Renal cortical epithelial cell (primary cell): ENCODE results near the gene HNRNPC. TPM values are rescaled to one million over a fixed set of nuclear protein-coding genes. Genes with fewer than 3 reads are reported as not detected.
A peak's percentile ranks its signal among the peaks of the same experiment; 100 is the strongest.

ENCODE experiments used
- DNase-seq: peaks from one replicate; pipeline ENCODE4 v3.0.0-alpha.2; 2011; ENCODE audit warnings: low read depth
- total RNA-seq: library from RNA; depleted of rRNA; stranded (reverse); fragments of >200 nt; gene quantifications from 2 replicates; pipeline ENCODE4 v1.2.3, GENCODE V29; 2014

Gene HNRNPC
- total RNA-seq, 1 donor from 2014 or later: 524 TPM

DNA sequence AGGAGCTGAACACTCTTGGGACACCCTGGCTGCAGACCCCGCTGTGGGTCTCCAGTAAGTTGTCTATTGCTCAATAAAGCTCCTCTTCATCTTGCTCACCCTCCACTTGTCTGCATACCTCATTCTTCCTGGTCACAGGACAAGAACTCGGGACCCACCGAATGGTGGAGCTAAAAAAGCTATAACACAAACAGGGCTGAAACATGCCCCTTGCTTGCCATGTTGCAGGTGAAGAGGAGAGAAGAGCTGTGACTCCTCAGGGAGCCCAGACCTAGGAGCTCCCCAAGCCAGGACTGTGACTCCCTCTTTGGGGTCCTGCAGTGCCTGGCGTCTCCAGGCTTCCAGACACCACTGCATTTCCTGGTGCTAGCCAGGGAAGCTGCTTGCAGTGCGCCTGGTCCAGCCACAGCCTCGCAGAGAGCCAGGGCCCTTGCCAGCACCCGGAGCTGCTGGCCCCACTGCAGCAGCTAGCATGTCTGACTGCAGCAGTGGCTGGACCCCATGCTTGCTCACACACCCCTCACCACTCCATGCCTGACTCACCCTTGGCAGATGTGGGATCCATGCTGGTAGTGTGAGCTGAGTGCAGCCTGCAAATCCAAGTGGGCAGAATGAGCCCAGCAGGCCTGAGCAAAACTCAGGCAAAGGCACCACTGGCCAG lies 76.2 kb downstream of the HNRNPC start:
- no peak for DNase-seq

DNA sequence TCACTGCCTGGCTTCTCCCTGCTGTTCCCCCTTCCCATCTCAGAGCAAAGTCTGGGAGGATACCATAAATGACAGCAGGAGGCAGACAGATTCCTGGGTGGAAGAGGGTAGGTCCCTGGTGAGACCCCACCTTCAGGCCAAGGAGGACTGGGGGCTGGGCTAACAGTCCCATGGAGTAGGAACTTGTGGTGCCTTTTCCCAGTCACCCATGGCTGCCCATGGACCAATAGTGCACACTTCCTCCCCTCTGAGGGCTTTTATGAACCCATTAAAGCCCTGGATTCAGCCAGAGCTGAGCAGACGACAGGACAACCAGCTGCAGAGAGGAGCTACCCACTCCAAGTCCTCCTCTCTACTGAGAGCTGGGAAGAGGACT lies 76.8 kb downstream of the HNRNPC start:
- DNase-seq: no peak

DNA sequence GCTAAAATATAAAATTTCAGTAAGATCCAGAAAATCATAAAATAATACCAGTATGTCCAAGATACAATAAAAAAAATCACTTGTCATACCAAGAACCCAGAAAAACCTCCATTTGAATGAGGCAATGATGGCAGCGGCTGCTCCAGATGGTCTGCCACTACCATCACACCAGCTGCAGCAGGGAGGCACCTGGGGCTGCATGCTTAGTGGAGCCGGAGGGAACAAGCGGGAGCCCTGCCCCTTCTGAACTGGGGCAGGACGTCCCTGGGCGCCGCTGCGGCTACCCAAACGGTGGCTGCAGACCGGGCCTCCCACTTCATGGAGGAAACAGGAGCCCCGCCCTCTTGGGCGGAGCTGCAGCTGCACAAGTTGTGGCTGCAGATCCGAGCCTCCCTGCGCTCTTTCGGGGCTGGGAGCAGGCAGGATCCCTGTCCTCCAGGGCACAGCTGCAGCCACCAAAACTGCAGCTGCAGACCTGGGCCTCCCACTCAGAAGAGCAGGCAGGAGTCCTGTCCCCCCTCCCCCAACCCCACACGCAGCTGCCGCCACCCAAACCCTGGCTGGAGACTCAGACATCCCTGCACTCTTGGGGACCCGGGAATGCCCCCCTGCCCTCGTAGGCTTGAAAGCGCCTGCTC lies 77.3 kb downstream of the HNRNPC start:
- peak; percentile 30 for DNase-seq

DNA sequence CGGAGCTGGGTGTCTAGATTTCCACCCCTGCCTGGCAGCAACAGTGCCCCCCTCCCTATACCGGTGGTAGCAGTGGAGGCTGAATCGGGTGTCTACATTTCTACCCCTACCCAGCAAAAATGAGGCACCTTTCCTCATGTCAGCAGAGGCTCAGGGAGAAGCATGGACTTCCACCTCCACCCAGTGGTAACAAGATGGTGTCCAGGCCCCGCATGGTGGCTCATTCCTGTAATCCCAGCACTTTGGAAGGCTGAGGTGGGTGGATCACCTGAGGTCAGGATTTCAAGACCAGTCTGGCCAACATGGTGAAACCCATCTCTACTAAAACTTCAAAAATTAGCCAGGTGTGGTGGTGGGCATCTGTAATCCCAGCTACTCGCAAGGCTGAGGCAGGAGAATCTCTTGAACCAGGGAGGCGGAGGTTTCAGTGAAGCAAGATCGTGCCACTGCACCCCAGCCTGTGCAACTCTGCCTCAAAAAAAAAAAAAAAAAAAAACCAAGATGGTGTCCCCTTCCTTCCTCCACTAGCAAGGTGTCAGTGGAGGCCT lies 77.9 kb downstream of the HNRNPC start:
- no peak for DNase-seq

DNA sequence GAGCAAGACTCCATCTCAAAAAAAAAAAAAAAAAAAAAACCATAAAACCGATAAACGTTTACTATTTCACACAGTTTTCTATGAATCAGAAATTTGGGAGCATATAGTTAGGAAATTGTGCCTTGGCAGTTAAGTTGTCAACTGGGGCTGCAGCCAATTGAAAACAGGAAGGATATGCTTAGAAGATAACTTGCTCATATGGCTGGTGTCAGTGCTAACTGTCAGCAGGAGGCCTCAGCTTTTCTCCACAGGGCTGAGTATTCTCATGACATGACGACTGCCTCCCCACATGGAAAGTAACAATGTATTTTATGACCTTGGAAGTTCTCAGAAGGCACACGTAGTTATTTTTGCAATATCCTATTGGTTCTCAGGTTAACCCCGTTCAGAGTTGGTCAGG lies 83.8 kb downstream of the HNRNPC start:
- no peak for DNase-seq

DNA sequence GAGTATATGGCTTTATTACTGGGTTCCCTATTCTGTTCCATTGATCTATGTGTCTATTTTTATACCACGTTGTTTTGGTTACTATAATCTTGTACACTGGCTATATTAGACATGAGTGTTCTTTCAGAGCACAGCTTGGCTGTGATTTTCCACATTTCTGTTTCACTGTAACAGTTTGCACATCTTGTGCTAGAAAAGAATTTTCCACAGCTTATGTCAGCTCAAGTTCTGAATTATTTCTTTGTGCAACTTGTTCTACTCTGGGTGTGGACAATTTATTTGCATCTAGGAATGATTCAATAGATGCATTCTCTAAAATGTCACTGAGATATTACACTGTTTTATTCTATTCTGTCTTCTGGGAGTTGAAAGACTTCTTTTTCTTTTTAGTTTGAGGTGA lies 85.0 kb downstream of the HNRNPC start:
- DNase-seq: no peak

DNA sequence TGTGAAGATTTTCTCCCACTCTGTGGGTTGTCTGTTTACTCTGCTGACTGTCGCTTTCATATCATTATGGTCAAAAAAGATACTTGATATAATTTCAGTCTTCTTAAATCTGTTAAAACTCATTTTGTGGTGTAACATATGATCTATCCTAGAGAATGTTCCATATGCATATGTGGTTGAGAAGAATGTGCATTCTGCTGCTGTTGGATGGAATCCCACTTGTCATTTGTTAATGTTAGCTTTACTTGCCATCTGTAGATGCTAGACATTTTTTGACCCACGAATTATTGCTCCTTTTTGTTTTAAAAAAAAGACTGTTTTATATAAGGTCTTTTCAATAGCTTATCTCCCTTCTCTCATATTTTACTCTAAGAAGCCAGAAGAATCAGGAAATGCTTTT lies 87.1 kb downstream of the HNRNPC start:
- no peak for DNase-seq

DNA sequence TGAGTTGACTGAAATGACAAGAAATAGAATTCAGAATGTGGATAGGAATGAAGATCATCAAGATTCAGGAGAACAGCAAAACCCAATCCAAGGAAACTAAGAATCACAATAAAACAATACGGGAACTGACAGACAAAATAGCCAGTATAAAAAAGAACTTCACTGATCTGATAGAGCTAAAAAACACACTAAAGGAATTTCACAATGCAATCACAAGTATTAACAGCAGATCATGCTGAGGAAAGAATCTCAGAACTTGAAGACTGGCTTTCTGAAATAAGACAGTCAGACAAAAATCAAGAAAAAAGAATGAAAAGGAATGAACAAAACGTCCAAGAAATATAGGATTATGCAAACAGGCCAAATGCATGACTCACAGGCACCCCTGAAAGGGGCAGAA lies 98.1 kb downstream of the HNRNPC start:
- DNase-seq: no peak

DNA sequence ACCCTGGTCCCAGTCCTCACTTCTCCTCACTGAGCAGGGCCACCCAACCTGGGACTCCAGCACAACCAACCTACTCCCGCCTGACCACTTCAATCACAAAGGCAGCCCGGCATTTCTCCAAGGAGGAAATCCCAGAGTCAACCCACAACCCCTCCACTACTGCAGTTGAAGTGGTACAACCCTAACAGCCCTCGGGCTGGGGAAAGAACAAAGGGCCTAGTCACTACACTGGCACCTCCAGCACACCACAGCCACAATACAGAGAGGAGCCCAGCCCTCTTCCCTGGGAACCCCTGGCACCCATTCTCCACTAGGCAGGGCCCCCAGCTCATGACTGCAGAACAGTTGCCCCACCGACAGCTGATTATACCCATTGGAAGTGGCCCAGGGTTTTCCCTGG lies 99.7 kb downstream of the HNRNPC start:
- DNase-seq: no peak

DNA sequence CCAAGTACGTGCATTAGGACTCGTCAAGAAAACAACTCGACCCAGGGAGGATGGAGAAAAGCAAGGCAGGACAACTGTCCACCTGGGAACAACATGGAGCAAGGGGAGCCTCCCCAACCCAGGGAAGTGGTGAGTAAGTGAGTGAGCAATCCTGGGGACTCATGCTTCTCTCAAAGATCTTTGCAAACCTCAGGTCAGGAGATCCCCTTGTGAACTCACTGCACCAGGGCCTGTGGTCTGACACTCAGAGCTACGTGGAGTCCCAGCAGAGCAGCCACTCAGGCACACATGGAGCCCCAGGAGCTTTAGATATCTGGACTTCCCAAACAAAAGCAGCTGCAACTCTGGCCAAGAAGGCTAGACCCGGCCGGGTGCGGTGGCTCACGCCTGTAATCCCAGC lies 101.2 kb downstream of the HNRNPC start:
- peak; percentile 23 for DNase-seq

DNA sequence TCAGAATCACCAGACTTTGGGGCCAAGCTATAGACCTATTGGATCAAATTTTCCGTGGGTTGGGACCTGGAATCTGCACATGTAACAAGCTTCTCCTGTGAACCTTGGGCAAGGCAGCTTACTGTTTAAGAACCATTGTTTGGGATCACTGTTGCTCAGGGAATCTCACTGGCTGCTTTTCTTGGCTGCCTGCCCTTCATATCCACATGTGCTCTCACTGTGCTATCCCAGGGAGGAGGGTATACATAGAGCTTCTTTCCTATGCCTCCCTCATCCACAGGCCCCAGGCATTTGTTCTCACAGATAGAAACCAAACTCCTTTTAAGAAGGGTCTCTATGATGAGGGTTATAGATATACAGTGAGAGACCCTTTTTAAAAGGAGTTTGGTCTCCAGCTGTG lies 103.6 kb downstream of the HNRNPC start:
- DNase-seq: peak; percentile 4

DNA sequence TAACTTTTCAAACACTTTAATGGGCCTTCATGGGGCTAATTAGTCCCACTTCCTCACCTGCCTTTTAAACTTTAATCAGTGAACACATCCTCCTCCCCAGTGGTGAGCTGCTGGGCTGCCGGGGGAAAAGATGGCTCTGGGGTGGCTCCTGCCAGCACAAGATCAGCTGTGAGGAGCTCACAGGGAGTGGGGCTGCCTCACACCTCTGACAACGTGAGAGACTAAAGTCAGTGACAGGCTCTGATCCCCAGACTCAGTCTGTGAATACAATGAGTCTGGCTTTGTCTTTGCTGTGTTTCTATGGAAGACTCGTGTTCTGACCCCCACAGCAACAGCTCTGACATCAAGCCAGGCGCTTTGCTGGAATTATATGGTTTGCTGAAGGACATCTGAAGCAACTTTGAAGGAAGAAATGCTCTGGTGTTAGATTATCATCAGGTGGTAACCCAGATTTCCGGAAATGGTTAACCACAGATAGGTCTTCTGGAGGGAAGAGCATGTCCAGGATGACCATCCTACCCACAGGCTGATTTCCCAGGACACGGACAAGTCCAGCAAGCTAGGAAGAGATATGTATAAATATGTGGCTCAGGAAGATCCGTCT lies 104.1 kb downstream of the HNRNPC start:
- DNase-seq: peak; percentile 1

DNA sequence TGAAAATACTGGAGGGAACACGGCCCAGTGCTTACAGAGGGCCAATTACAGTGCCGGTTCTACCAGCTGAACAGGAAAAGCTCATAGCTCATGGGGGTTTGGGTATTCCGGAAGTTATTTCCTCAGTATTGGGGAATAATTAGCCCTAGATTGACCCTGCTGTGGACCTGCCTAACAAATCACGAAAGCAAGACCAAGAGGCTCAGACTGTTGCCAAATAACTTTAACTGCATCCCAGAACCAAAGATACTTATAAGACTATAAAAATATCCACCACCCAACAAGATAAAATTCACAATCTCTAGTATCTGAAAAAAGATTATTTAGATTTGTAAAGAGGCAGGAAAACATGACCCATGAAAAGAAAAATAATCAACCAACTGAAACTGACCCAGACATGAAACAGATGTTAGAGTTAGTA lies 105.4 kb downstream of the HNRNPC start:
- DNase-seq: no peak

DNA sequence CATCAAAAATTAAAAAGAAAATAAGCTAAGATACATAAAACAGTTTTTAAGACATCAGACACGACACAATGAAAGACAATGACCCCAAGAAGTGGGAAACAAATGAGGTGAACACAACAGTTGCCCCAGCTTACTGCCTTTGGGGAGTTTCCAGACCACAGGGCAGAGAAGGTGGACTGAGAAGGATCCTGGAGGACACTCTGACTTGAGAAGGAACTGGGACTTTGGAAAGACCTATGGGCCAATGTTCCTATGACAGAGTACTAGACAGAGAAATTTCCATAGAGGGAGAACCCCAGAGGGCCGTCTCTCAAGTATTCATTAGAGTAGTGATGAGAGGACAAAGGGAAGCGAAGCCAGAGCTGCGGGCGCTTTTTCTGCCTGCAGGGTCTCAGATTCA lies 107.2 kb downstream of the HNRNPC start:
- DNase-seq: no peak

DNA sequence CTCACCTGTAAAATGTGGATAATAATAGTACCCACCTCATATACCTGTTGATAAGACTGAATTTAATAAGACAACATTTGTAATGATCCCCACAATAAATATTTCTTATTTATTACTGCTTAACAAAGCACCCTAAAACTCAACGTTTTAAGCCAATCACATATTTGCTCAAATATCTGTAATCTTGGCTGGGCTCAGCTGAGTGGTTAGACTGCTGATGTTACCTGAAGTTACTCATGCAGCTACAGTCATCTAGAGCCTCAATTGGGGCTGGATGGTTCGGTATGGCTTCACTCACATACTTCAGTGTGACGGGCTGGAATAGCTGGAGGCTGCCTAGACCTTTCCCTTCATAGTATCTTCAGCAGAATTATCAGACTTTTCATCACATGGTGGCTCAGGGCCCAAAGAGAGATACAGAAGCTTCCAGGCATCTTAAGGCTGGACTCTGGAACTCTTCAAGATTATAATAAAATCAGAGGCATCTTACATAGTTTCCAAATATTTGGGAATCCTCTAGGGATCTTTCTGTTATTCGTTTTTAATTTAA lies 109.1 kb downstream of the HNRNPC start:
- DNase-seq: no peak

Other genes starting within 250 kb of the HNRNPC start
- gene NDRG2, start 244.4 kb downstream of the HNRNPC start, total RNA-seq: 0.35 and 4.6 TPM in 2 replicates
- not detected in 2 replicates for gene TPPP2, start 239.2 kb downstream of the HNRNPC start, total RNA-seq
- gene RNASE13, start 234.6 kb downstream of the HNRNPC start, total RNA-seq: not detected in 2 replicates
- gene RNASE7, start 227.1 kb downstream of the HNRNPC start, total RNA-seq: not detected in 2 replicates
- gene RNASE8, start 211.6 kb downstream of the HNRNPC start, total RNA-seq: not detected in 2 replicates
- gene ARHGEF40, start 199.1 kb downstream of the HNRNPC start, total RNA-seq: 42.0 and 64.4 TPM in 2 replicates
- gene ZNF219, start 170.8 kb downstream of the HNRNPC start, total RNA-seq: 6.6 and 14.9 TPM in 2 replicates
- gene TMEM253, start 168.4 kb downstream of the HNRNPC start, total RNA-seq: 0.10 and 0.35 TPM in 2 replicates
- gene OR5AU1, start 113.4 kb downstream of the HNRNPC start, total RNA-seq: not detected in 2 replicates
- 0.05 TPM in 1 of 2 replicates, not detected in the other for gene RPGRIP1, start 10.6 kb upstream of the HNRNPC start, total RNA-seq
- 60.1 and 102 TPM in 2 replicates for gene SUPT16H, start 114.6 kb upstream of the HNRNPC start, total RNA-seq
- gene CHD8, start 186.7 kb upstream of the HNRNPC start, total RNA-seq: 42.4 and 92.8 TPM in 2 replicates
- gene RAB2B, start 207.5 kb upstream of the HNRNPC start, total RNA-seq: 25.2 and 32.1 TPM in 2 replicates
- gene TOX4, start 207.8 kb upstream of the HNRNPC start, total RNA-seq: 25.4 and 59.0 TPM in 2 replicates
- gene METTL3, start 241.9 kb upstream of the HNRNPC start, total RNA-seq: 51.3 and 71.9 TPM in 2 replicates